ENCODE results near the gene ZNF789.

Gene ZNF789

DNA sequence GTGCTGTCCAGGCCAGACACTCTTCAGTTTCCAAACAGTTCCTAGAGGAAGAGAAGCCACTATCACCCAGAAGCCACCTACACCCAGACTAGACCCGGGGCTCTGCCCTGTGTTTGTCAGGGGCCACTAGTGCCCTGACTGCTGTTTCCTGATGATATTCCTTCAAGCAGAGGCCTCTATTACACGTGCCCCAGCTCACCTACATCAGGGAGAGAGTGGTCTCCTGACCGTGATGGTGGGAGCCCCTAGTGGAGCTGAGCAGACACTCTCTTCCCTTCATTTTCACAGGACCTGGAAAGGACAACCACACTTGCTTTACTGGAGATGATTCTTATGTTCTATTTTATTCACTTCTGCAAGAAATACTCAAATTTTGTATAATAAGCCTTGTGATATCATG is 18.2 kb downstream of the ZNF789 start:
- CTCF ChIA-PET, result interaction anchor here (0.9 kb wide), 1 partner anchor 13 kb away, joined by 4 read pairs; the partner anchor contains the start of gene ZKSCAN5
- Histone ChIP-seq H3K36me3 (ENCODE audit: control insufficient read depth in 2 of 2, insufficient read depth in 1 of 2, low read length in 2 of 2) (peaks cover 0 to 33% of the 10 kb centered on the region in 2 experiments; a peak in 2 of 3 replicates), H3K4me3 (ENCODE audit: low read depth, low read length) (no peak overlapping the region), H3K9me3 (ENCODE audit: control insufficient read depth, insufficient read depth, low read depth, low read length) (no peaks in the 10 kb centered on the region), H3K4me1 (ENCODE audit: control insufficient read depth, insufficient read depth, low read length) (no peaks in the 10 kb centered on the region), H3K27ac (ENCODE audit: extremely low read depth, low read depth, low read length) (no peak overlapping the region)
- POLR2A ChIA-PET, result interaction anchor here (0.8 to 1.8 kb wide), 2 partner anchors 9 to 14 kb away, joined by 4 to 7 read pairs; partner anchors contain the start of genes ZKSCAN5 and ZNF394
- TF ChIP-seq, protein P1, sequence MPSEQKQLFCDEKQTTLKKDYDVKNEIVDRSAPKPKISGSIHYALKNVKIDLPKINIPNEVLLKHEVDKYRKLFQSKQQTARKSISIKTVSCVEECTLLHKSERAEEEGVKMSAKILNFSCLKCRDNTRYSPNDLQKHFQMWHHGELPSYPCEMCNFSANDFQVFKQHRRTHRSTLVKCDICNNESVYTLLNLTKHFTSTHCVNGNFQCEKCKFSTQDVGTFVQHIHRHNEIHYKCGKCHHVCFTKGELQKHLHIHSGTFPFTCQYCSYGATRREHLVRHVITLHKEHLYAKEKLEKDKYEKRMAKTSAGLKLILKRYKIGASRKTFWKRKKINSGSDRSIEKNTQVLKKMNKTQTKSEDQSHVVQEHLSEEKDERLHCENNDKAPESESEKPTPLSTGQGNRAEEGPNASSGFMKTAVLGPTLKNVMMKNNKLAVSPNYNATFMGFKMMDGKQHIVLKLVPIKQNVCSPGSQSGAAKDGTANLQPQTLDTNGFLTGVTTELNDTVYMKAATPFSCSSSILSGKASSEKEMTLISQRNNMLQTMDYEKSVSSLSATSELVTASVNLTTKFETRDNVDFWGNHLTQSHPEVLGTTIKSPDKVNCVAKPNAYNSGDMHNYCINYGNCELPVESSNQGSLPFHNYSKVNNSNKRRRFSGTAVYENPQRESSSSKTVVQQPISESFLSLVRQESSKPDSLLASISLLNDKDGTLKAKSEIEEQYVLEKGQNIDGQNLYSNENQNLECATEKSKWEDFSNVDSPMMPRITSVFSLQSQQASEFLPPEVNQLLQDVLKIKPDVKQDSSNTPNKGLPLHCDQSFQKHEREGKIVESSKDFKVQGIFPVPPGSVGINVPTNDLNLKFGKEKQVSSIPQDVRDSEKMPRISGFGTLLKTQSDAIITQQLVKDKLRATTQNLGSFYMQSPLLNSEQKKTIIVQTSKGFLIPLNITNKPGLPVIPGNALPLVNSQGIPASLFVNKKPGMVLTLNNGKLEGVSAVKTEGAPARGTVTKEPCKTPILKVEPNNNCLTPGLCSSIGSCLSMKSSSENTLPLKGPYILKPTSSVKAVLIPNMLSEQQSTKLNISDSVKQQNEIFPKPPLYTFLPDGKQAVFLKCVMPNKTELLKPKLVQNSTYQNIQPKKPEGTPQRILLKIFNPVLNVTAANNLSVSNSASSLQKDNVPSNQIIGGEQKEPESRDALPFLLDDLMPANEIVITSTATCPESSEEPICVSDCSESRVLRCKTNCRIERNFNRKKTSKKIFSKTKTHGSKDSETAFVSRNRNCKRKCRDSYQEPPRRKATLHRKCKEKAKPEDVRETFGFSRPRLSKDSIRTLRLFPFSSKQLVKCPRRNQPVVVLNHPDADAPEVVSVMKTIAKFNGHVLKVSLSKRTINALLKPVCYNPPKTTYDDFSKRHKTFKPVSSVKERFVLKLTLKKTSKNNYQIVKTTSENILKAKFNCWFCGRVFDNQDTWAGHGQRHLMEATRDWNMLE (tag by site-specific recombination; conservative IDR thresholded peaks at IDR 0.05; ENCODE audit: low read depth), result no peak
- no peak for TF ChIP-seq ZNF560 (tag by site-specific recombination; IDR thresholded peaks at IDR 0.05; ENCODE audit: borderline replicate concordance)
- TF ChIP-seq, protein P2, sequence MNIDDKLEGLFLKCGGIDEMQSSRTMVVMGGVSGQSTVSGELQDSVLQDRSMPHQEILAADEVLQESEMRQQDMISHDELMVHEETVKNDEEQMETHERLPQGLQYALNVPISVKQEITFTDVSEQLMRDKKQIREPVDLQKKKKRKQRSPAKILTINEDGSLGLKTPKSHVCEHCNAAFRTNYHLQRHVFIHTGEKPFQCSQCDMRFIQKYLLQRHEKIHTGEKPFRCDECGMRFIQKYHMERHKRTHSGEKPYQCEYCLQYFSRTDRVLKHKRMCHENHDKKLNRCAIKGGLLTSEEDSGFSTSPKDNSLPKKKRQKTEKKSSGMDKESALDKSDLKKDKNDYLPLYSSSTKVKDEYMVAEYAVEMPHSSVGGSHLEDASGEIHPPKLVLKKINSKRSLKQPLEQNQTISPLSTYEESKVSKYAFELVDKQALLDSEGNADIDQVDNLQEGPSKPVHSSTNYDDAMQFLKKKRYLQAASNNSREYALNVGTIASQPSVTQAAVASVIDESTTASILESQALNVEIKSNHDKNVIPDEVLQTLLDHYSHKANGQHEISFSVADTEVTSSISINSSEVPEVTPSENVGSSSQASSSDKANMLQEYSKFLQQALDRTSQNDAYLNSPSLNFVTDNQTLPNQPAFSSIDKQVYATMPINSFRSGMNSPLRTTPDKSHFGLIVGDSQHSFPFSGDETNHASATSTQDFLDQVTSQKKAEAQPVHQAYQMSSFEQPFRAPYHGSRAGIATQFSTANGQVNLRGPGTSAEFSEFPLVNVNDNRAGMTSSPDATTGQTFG (tag by site-specific recombination; IDR thresholded peaks at IDR 0.05; ENCODE audit: borderline replicate concordance), result no peak
- TF ChIP-seq GLI4 (tag by site-specific recombination; IDR thresholded peaks at IDR 0.05), result no peak
- no peak for TF ChIP-seq ZNF404 (tag by site-specific recombination; IDR thresholded peaks at IDR 0.05)
- TF ChIP-seq, protein P3, sequence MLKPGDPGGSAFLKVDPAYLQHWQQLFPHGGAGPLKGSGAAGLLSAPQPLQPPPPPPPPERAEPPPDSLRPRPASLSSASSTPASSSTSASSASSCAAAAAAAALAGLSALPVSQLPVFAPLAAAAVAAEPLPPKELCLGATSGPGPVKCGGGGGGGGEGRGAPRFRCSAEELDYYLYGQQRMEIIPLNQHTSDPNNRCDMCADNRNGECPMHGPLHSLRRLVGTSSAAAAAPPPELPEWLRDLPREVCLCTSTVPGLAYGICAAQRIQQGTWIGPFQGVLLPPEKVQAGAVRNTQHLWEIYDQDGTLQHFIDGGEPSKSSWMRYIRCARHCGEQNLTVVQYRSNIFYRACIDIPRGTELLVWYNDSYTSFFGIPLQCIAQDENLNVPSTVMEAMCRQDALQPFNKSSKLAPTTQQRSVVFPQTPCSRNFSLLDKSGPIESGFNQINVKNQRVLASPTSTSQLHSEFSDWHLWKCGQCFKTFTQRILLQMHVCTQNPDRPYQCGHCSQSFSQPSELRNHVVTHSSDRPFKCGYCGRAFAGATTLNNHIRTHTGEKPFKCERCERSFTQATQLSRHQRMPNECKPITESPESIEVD (tag by site-specific recombination; IDR thresholded peaks at IDR 0.05), result no peak
- TF ChIP-seq, protein P4, sequence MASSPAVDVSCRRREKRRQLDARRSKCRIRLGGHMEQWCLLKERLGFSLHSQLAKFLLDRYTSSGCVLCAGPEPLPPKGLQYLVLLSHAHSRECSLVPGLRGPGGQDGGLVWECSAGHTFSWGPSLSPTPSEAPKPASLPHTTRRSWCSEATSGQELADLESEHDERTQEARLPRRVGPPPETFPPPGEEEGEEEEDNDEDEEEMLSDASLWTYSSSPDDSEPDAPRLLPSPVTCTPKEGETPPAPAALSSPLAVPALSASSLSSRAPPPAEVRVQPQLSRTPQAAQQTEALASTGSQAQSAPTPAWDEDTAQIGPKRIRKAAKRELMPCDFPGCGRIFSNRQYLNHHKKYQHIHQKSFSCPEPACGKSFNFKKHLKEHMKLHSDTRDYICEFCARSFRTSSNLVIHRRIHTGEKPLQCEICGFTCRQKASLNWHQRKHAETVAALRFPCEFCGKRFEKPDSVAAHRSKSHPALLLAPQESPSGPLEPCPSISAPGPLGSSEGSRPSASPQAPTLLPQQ (tag by site-specific recombination; IDR thresholded peaks at IDR 0.05), result no peak
- TF ChIP-seq KLF7 (tag by site-specific recombination; IDR thresholded peaks at IDR 0.05; ENCODE audit: borderline replicate concordance), result no peak
- TF ChIP-seq, protein P5, sequence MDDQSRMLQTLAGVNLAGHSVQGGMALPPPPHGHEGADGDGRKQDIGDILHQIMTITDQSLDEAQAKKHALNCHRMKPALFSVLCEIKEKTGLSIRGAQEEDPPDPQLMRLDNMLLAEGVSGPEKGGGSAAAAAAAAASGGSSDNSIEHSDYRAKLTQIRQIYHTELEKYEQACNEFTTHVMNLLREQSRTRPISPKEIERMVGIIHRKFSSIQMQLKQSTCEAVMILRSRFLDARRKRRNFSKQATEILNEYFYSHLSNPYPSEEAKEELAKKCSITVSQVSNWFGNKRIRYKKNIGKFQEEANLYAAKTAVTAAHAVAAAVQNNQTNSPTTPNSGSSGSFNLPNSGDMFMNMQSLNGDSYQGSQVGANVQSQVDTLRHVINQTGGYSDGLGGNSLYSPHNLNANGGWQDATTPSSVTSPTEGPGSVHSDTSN (CRISPR knock-in tag; IDR thresholded peaks at IDR 0.05), result no peak
- no peak for TF ChIP-seq OSR2 (tag by site-specific recombination; IDR thresholded peaks at IDR 0.05)
- TF ChIP-seq, protein P6, sequence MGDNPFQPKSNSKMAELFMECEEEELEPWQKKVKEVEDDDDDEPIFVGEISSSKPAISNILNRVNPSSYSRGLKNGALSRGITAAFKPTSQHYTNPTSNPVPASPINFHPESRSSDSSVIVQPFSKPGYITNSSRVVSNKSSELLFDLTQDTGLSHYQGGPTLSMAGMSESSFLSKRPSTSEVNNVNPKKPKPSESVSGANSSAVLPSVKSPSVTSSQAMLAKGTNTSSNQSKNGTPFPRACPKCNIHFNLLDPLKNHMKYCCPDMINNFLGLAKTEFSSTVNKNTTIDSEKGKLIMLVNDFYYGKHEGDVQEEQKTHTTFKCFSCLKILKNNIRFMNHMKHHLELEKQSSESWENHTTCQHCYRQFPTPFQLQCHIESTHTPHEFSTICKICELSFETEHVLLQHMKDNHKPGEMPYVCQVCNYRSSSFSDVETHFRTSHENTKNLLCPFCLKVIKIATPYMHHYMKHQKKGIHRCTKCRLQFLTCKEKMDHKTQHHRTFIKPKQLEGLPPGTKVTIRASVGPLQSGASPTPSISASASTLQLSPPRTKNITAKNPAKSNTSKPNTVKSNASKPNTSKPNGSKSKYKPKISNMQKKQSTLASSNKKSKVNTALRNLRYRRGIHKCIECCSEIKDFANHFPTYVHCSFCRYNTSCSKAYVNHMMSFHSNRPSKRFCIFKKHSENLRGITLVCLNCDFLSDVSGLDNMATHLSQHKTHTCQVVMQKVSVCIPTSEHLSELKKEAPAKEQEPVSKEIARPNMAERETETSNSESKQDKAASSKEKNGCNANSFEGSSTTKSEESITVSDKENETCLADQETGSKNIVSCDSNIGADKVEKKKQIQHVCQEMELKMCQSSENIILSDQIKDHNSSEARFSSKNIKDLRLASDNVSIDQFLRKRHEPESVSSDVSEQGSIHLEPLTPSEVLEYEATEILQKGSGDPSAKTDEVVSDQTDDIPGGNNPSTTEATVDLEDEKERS (tag by site-specific recombination; IDR thresholded peaks at IDR 0.05), result no peak
- TF ChIP-seq, protein P7, sequence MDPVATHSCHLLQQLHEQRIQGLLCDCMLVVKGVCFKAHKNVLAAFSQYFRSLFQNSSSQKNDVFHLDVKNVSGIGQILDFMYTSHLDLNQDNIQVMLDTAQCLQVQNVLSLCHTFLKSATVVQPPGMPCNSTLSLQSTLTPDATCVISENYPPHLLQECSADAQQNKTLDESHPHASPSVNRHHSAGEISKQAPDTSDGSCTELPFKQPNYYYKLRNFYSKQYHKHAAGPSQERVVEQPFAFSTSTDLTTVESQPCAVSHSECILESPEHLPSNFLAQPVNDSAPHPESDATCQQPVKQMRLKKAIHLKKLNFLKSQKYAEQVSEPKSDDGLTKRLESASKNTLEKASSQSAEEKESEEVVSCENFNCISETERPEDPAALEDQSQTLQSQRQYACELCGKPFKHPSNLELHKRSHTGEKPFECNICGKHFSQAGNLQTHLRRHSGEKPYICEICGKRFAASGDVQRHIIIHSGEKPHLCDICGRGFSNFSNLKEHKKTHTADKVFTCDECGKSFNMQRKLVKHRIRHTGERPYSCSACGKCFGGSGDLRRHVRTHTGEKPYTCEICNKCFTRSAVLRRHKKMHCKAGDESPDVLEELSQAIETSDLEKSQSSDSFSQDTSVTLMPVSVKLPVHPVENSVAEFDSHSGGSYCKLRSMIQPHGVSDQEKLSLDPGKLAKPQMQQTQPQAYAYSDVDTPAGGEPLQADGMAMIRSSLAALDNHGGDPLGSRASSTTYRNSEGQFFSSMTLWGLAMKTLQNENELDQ (tag by site-specific recombination; IDR thresholded peaks at IDR 0.05; ENCODE audit: low read depth), result no peak
- TF ChIP-seq ZNF561 (tag by site-specific recombination; IDR thresholded peaks at IDR 0.05; ENCODE audit: borderline replicate concordance), result no peak
- TF ChIP-seq ZNF221 (tag by site-specific recombination; IDR thresholded peaks at IDR 0.05; ENCODE audit: borderline replicate concordance), result no peak
- TF ChIP-seq, protein P8, sequence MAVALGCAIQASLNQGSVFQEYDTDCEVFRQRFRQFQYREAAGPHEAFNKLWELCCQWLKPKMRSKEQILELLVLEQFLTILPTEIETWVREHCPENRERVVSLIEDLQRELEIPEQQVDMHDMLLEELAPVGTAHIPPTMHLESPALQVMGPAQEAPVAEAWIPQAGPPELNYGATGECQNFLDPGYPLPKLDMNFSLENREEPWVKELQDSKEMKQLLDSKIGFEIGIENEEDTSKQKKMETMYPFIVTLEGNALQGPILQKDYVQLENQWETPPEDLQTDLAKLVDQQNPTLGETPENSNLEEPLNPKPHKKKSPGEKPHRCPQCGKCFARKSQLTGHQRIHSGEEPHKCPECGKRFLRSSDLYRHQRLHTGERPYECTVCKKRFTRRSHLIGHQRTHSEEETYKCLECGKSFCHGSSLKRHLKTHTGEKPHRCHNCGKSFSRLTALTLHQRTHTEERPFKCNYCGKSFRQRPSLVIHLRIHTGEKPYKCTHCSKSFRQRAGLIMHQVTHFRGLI (tag by site-specific recombination; IDR thresholded peaks at IDR 0.05), result no peak
- TF ChIP-seq SCRT2 (tag by site-specific recombination; IDR thresholded peaks at IDR 0.05), result no peak
- no peak for TF ChIP-seq HOXD13 (CRISPR knock-in tag; IDR thresholded peaks at IDR 0.05; ENCODE audit: borderline replicate concordance)

Measured in HEK293 (cell line).